Measurements from ENCODE around the gene MR1. TPM values are rescaled to one million over a fixed set of nuclear protein-coding genes. Genes with fewer than 3 reads are reported as not detected.

MR1 gene
- total RNA-seq, 4 donors from 2014 or later, result 11.9 to 39.3 (median 15.2) TPM

DNA sequence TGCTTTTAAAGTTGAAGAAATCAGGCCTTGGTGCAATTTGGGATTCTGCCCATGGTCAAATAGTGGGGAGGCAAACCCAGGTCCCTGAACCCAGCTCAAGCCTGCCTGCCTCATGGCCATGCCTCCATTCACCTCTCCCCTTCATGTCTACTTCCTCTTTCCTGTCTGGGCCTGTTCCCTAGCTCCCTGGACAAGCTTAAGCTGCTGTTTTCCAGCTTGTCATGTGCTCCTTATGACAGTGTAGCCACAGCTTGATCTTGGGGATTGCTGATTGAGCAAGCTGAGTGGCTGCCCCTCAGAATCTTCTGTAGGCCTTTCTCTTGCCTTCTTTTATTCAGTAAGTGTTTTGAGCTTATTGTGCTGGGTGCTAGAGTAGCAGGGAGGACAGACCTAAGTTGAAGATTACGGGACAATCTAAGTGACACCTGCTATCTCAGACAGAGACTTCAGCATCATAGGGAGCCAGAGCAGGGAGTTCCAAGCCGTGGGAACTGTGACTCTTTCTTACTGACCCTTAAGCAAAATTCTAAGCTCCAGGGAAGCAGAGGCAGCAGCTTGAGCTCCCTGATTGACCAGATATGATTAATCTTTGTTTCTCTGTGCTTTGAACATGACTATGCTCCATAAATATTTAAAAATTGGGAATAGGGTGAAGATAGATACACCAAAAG lies 520 bp upstream of the MR1 start:
- TF ChIP-seq, protein P1, sequence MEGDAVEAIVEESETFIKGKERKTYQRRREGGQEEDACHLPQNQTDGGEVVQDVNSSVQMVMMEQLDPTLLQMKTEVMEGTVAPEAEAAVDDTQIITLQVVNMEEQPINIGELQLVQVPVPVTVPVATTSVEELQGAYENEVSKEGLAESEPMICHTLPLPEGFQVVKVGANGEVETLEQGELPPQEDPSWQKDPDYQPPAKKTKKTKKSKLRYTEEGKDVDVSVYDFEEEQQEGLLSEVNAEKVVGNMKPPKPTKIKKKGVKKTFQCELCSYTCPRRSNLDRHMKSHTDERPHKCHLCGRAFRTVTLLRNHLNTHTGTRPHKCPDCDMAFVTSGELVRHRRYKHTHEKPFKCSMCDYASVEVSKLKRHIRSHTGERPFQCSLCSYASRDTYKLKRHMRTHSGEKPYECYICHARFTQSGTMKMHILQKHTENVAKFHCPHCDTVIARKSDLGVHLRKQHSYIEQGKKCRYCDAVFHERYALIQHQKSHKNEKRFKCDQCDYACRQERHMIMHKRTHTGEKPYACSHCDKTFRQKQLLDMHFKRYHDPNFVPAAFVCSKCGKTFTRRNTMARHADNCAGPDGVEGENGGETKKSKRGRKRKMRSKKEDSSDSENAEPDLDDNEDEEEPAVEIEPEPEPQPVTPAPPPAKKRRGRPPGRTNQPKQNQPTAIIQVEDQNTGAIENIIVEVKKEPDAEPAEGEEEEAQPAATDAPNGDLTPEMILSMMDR (IDR thresholded peaks at IDR 0.05; ENCODE audit: low read depth), result no peak

DNA sequence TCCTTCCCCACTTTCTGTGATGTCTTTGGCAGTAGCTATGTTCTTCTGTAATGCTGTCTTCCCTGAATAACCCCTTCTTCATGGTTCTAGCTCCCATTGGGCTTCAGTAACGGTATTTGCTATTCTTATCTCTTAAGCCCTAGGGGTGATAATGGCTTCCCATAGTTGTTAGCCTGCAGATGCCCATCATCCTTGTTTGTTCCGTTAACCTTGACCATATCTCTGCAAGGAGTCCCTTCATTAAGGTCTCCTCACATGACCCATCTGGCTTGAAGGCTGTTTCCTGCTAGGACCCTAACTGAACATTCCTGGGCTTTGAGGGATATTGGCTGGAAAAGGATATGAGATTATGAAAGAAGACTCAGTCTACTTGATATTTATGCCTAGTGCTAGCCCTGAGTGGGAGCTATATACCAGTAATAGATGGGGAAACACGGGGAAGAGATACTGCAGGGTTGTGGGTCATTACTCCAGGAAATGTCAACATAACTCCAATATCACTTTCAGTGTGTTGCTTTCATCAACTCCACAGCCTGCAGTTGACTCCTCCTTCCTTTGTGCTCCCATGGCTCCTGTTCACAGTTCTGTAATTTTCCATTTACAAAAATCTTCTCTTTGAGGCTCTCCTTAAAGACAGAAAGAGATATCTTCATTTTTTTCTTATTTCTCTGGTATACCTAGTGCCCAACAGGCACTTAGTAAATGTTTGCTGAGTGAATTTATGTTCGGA lies 2.5 kb downstream of the MR1 start:
- TF ChIP-seq, protein P1 (IDR thresholded peaks at IDR 0.05; ENCODE audit: low read depth), result no peak

DNA sequence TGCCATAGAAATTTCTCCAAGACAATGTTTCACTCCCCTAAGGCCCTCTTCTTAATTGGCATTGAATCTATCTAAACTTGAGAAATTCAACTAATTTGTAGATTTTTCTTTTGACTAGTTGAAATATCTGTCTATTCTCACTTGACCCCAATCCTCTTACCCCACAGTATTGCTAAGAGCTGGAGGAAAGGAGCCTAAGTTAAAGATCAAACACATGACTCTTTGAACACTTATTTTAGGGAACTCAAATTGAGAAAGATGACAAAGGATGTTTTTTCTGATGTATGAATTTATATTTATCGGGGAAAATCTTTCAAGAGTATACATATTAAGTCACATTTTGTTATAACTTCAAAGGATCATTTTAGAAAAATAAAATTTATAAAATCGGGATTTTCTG lies 3.6 kb downstream of the MR1 start:
- TF ChIP-seq, protein P1 (IDR thresholded peaks at IDR 0.05; ENCODE audit: low read depth), result no peak

DNA sequence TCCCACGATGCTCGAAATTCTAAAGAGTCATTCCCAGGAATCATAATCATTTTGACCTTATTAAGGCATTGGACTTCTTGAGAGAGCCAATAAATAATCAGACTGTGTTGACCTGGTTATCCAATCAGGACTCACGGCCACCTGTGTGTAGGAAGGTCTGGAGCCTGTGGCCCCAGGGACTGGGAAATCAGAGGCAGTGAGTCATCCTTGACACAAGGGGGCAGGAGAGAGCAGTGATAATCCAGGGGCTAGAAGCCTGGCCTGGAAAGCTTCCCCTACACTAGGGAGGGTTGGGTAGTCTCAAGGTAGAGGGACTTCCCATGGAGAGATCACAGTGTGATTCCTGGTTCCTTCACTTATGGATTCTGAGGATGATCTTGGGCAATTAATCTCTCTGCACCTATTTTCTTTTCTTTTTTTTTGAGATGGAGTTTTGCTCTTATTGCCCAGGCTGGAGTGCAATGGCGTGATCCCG lies 4.7 kb downstream of the MR1 start:
- TF ChIP-seq, protein P1 (IDR thresholded peaks at IDR 0.05; ENCODE audit: low read depth), result no peak

DNA sequence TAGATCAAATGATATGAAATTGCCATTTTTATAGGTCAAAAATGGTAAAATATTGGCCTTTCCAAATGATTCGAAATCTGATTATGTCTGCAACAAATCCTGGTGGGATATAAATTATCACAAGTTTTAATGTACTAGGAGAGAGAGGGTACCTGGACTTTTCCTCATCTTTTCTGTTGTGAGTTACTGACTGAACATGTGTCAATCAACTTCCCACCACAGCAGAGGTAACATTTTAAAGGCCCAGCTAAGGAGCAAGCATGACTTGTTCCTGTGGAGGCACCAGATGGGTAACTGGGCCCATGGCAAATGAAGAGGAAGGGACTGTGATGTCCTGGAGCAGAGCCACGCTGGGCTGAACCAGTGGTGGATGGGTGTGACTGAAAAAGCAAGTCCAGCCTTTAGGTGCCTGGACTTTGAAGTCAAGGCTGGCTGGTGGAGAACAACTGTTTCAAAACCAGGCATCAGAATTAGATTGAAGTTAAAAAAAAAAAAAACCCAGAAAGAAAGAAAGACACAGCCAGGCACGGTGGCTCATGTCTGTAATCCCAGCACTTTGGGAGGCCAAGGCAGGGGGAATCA lies 6.6 kb downstream of the MR1 start:
- TF ChIP-seq, protein P1 (IDR thresholded peaks at IDR 0.05; ENCODE audit: low read depth), result no peak

DNA sequence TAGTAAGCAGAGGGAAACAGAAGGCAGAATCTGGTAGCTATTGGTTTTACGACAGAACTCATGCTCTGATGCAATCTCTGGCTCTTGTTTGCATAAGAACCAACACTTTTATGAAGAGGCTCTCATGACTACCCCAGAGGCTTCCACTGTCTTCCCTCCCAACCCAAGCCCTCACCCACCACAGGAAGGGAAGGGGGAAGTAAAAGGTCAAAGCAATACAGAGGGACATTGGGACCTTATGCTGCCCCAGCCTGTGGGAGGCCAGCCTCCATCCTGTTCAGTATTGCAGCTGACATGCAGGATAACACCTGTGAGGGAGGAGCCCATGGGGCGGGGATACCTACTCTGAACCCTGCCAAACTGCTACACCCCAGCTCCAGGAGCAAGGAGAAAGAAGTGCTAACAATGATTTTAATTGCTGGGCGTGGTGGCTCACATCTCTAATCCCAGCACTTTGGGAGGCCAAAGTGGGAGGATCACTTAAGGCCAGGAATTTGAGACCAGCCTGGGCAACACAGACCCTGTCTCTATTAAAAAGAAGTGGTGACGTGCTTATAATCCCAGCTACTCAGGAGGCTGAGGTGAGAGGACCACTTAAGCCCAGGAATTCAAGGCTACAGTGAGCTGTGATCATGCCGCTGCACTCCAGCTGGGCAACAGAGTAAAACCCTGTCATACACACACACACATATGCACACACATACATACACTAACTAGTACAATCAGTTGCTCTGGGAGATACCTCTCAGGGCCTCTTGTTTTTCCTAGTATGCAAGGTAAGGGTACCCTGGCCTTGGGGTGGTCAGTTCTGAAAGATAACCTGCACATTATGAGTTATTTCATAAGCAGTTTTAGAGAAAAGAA lies 9.5 kb downstream of the MR1 start:
- TF ChIP-seq, protein P1 (IDR thresholded peaks at IDR 0.05; ENCODE audit: low read depth), result no peak

Data from subcutaneous adipose tissue (tissue), 4 donors.